ENCODE data around the gene SEMA3D. TPM values are rescaled to one million over a fixed set of nuclear protein-coding genes. Genes with fewer than 3 reads are reported as not detected.

Gene SEMA3D
- total RNA-seq, 1 experiment from 2014 or later: 0.61 TPM

DNA sequence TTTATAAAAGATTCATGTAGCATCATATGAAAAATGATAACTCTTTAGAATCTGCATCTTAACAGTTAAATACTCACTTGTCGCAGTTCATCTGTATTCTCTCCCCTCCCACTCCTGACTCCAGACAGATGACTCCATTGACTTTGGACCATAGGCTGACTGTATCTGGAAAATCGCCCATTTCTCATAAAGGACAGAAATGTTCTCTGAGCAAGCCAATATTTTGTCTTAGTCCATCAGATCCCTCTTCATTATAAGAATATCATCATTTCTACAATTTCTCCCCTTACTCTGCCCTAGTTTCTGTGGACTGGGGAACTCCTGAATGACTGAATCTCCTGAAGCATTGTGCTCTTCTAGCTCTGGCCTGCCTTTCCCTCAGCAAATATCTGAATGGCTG, 125.4 kb downstream of the SEMA3D start:
- Mint-ChIP-seq H3K27me3 (ENCODE audit: insufficient read depth, unreplicated experiment) (no peaks in the 10 kb centered on the region), H3K9me3 (ENCODE audit: unreplicated experiment) (no peaks in the 10 kb centered on the region), H3K4me3 (ENCODE audit: unreplicated experiment) (no peak overlapping the region), H3K4me1 (ENCODE audit: low read depth, unreplicated experiment) (peaks cover 8% of the 10 kb centered on the region), H3K27ac (ENCODE audit: unreplicated experiment) (no peak overlapping the region), H3K36me3 (ENCODE audit: insufficient read depth, unreplicated experiment) (no peaks in the 10 kb centered on the region)
- intact Hi-C loops (cut with micrococcal nuclease; ENCODE audit: unreplicated experiment): no loop called here
- Histone ChIP-seq H3K27me3 (replicated peaks; ENCODE audit: control insufficient read depth, insufficient read depth, low read length) (no peaks in the 10 kb centered on the region), H3K4me1 (peaks cover under 1% of the 10 kb centered on the region), H3K4me3 (ENCODE audit: low read depth, low read length) (no peak overlapping the region), H3K9me3 (no peaks in the 10 kb centered on the region), H3K36me3 (ENCODE audit: control insufficient read depth, insufficient read depth, low read length) (no peaks in the 10 kb centered on the region)
- CTCF ChIA-PET: no interaction called here
- TF ChIP-seq, protein P1, sequence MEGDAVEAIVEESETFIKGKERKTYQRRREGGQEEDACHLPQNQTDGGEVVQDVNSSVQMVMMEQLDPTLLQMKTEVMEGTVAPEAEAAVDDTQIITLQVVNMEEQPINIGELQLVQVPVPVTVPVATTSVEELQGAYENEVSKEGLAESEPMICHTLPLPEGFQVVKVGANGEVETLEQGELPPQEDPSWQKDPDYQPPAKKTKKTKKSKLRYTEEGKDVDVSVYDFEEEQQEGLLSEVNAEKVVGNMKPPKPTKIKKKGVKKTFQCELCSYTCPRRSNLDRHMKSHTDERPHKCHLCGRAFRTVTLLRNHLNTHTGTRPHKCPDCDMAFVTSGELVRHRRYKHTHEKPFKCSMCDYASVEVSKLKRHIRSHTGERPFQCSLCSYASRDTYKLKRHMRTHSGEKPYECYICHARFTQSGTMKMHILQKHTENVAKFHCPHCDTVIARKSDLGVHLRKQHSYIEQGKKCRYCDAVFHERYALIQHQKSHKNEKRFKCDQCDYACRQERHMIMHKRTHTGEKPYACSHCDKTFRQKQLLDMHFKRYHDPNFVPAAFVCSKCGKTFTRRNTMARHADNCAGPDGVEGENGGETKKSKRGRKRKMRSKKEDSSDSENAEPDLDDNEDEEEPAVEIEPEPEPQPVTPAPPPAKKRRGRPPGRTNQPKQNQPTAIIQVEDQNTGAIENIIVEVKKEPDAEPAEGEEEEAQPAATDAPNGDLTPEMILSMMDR (IDR thresholded peaks at IDR 0.05; ENCODE audit: insufficient read depth in 1 of 2, low read depth in 1 of 2, low read length in 1 of 2, severe bottlenecking in 1 of 2, unreplicated experiment in 1 of 2): no peak
- no TSS peak for BruUV-seq (replicated peaks)
- DNase-seq: no peak
- POLR2A ChIA-PET: no interaction called here

DNA sequence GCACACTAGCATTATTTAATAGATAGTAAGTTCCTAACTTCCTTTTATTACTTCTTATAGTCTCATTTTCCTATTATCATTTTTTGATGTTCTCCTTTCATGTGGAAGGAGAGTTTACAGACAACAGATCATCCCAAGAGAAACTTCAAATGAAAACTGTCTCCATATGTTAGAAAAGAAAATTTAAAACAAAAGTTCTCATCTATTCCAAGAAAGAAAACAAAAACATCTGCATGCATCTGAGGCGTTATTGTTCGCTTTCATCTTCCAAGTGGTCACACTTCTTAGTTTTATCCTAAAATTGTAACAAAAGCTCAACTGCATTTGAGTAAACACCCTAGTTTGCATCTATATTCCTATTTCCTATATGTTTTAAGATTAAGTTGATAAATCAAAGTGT, 126.2 kb downstream of the SEMA3D start:
- Mint-ChIP-seq H3K9me3 (ENCODE audit: unreplicated experiment) (no peaks in the 10 kb centered on the region), H3K27ac (ENCODE audit: unreplicated experiment) (no peak overlapping the region), H3K27me3 (ENCODE audit: insufficient read depth, unreplicated experiment) (no peaks in the 10 kb centered on the region), H3K4me1 (ENCODE audit: low read depth, unreplicated experiment) (peaks cover under 1% of the 10 kb centered on the region), H3K4me3 (ENCODE audit: unreplicated experiment) (no peak overlapping the region), H3K36me3 (ENCODE audit: insufficient read depth, unreplicated experiment) (no peaks in the 10 kb centered on the region)
- intact Hi-C loops (cut with micrococcal nuclease; ENCODE audit: unreplicated experiment): no loop called here
- POLR2A ChIA-PET: no interaction called here
- Histone ChIP-seq H3K27me3 (replicated peaks; ENCODE audit: control insufficient read depth, insufficient read depth, low read length) (no peaks in the 10 kb centered on the region), H3K4me3 (ENCODE audit: low read depth, low read length) (no peak overlapping the region), H3K36me3 (ENCODE audit: control insufficient read depth, insufficient read depth, low read length) (no peaks in the 10 kb centered on the region), H3K4me1 (no peaks in the 10 kb centered on the region; the same call in 1 of the 2 replicates), H3K9me3 (no peaks in the 10 kb centered on the region)
- CTCF ChIA-PET: no interaction called here
- TF ChIP-seq, protein P1 (IDR thresholded peaks at IDR 0.05; ENCODE audit: insufficient read depth in 1 of 2, low read depth in 1 of 2, low read length in 1 of 2, severe bottlenecking in 1 of 2, unreplicated experiment in 1 of 2): no peak
- BruUV-seq (replicated peaks): no TSS peak
- DNase-seq: no peak

DNA sequence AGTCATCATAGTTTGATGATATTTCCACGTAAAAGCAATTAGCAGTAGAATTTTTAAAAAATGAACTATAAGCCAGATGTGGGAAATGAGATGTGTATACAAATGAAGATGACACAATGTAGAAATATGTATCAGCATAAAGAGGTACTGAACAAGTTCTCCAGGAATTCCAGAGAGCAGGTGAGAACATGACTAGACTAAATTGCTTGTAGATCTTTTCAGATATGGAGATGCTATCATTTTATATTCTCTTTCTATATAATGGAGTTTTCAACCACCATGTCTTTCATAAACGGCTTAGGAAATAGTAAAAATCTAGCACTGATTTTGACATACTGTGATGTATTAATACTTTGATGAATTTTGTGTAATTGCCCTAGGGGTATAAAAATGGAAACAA, 130.9 kb downstream of the SEMA3D start:
- no TSS peak for BruUV-seq (replicated peaks)
- no peak for DNase-seq
- H3K36me3 Mint-ChIP-seq (ENCODE audit: insufficient read depth, unreplicated experiment): peaks cover 5% of the 10 kb centered on the region

More for the DNA sequence above, 130.9 kb downstream of the SEMA3D start:
- peaks cover 21% of the 10 kb centered on the region for H3K4me1 ChIP-seq
- ChIA-PET POLR2A (no interaction called here), CTCF (no interaction called here)
- H3K4me3 ChIP-seq (ENCODE audit: low read depth, low read length): no peak overlapping the region
- no peak overlapping the region for H3K27ac Mint-ChIP-seq (ENCODE audit: unreplicated experiment)
- H3K4me3 Mint-ChIP-seq (ENCODE audit: unreplicated experiment): no peak overlapping the region
- H3K36me3 ChIP-seq (ENCODE audit: control insufficient read depth, insufficient read depth, low read length): no peaks in the 10 kb centered on the region
- intact Hi-C loops (cut with micrococcal nuclease; ENCODE audit: unreplicated experiment): no loop called here
- peaks cover 8% of the 10 kb centered on the region for H3K4me1 Mint-ChIP-seq (ENCODE audit: low read depth, unreplicated experiment)
- no peaks in the 10 kb centered on the region for H3K9me3 ChIP-seq
- no peaks in the 10 kb centered on the region for H3K9me3 Mint-ChIP-seq (ENCODE audit: unreplicated experiment)
- TF ChIP-seq, protein P1 (IDR thresholded peaks at IDR 0.05; ENCODE audit: insufficient read depth in 1 of 2, low read depth in 1 of 2, low read length in 1 of 2, severe bottlenecking in 1 of 2, unreplicated experiment in 1 of 2): no peak
- no peaks in the 10 kb centered on the region for H3K27me3 Mint-ChIP-seq (ENCODE audit: insufficient read depth, unreplicated experiment)
- H3K27me3 ChIP-seq (replicated peaks; ENCODE audit: control insufficient read depth, insufficient read depth, low read length): no peaks in the 10 kb centered on the region

All from Caco-2 (cell line).